Upper lobe of right lung (tissue), 1 donor: ENCODE data around the gene FOXP1. TPM values are rescaled to one million over a fixed set of nuclear protein-coding genes. Genes with fewer than 3 reads are reported as not detected.

Source experiments
- ATAC-seq: fragments of 200-7000 bp; cut with Tn5 transposase; one replicate; pipeline ENCODE4 v1.9.1; 2020; ENCODE audit warnings: mild to moderate bottlenecking, moderate library complexity
- DNase-seq: peaks from one replicate; pipeline ENCODE4 v3.0.0-alpha.2; 2020
- H3K27ac ChIP-seq: fragments of 200-600 bp; one replicate; pipeline ENCODE4 v1.8.0; 2022
- H3K27me3 ChIP-seq: fragments of 200-600 bp; one replicate; pipeline ENCODE4 v1.8.0; 2022; ENCODE audit warnings: mild to moderate bottlenecking
- H3K36me3 ChIP-seq: fragments of 200-600 bp; one replicate; pipeline ENCODE4 v1.8.0; 2022
- H3K4me1 ChIP-seq: fragments of 200-600 bp; one replicate; pipeline ENCODE4 v1.8.0; 2022
- H3K4me3 ChIP-seq: fragments of 200-600 bp; one replicate; pipeline ENCODE4 v1.8.0; 2022; ENCODE audit warnings: mild to moderate bottlenecking
- H3K9me3 ChIP-seq: fragments of 200-600 bp; one replicate; pipeline ENCODE4 v1.8.0; 2022
- CTCF ChIP-seq: fragments of 200-600 bp; IDR thresholded peaks from one replicate; pipeline ENCODE4 v1.8.0; 2022; ENCODE audit warnings: antibody characterized with exemption
- intact Hi-C: fragments of 100-400 bp; cut with DNase I; formaldehyde crosslinking; loops from one replicate; pipeline ENCODE4 v1.11.0; 2022
- long read RNA-seq: library from polyadenylated mRNA; unstranded; transcript quantifications from one replicate; pipeline ENCODE4 v2.0.0, GENCODE V29; 2021
- total RNA-seq: library from RNA; stranded (reverse); fragmentation: NEBNext Ultra II Directional; extraction: Animal tissue kit (Norgen Biotek cat#: 25700); gene quantifications from one replicate; pipeline ENCODE4 v1.2.1, GENCODE V29; 2021
- donor health status: DM: no; HTN: yes; CAD: no; lungs with severe emphysema.

Gene FOXP1
- 140 TPM for total RNA-seq
- long read RNA-seq, transcript FOXP1-259 (21 exons, 3,103 nt) = minor isoform, 5 of 61 reads
- long read RNA-seq, transcript FOXP1-273 (15 exons, 1,948 nt) = major isoform, 7 of 61 reads
- long read RNA-seq, partial matches to known transcripts = 7 of 61 reads
- long read RNA-seq, other reads (novel, unspliced or antisense) = 34 of 61 reads

DNA sequence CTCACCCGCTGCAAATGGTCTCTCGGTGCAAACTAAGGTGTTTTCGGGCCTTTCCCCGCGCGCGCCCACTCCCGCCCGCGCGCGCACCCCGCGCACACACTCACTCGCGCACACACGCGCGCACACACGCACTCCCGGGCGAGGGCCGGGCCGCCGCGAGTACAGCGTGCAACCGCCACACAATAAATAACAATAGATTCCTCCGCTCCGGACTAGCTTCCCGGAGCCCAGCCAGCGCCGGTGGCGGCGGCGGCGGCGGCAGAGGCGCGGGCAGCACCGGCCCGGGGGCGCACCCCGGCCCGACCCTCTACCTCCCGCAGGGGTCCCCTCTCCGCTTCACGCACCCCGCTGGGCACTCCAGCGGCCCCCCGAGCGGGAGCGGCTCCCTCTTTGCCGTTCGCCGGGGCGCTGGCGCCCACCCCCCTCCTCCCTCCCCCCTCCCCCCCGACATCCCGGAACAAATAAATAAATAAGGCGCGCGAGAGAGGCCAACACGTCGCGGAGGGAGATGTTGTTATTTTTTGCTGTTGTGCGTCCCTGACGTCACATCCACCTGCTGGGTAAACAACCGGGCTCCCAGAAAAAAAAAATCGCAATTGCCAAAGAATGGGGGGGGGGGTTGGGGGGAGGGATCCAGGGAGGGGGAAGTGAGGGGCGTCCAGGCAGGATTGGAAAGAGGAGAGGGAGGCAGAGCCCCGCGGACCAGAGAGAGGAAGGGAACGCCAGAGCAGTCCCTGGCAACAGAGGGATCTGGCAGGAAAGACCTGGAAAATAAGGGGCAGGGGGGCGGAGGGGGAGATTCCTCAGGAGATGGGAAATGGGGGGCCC, at the start of gene FOXP1:
Gene FOXP1 (minus strand): TSS at position 163 of the 828 bp plus-strand sequence. CDS start 385,347 bp downstream, outside the sequence.
- peaks cover 31% of the 10 kb centered on the region for H3K4me1 ChIP-seq
- peak within 1 kb of the TSS; percentile 88 for H3K4me3 ChIP-seq
- H3K36me3 ChIP-seq = no peaks in the 10 kb centered on the region
- DNase-seq (peak; percentile 90), ATAC-seq (peak; percentile 87)
- no peaks in the 10 kb centered on the region for H3K9me3 ChIP-seq
- intact Hi-C loops = loop anchor here (10.0 kb wide), 1 partner anchor 529 kb away; no protein-coding TSS in a partner anchor
- H3K27me3 ChIP-seq = no peaks in the 10 kb centered on the region
- H3K27ac ChIP-seq = peak within 1 kb of the TSS; percentile 96
- no peak for TF ChIP-seq CTCF

DNA sequence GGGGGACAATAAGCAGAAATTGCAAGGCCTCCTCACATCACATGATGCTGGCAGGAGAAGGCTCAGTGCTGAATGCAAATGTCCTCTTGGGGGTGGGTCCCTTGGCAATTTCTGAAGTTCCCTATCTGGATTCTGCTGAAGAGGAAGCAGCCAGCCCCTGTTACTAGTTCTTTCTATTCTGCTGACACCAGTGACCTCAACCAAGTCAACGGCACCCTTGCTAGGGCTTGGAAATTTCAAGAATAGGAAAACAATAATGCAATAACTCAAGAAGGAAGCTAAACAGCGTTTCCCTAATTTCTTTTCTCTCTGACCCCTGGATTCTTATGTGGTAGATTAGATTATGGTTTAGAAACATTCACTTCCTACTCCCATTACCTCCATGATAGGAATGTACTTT, 46.2 kb upstream of the FOXP1 start:
- no peaks in the 10 kb centered on the region for H3K27me3 ChIP-seq
- no peaks in the 10 kb centered on the region for H3K4me1 ChIP-seq
- no peaks in the 10 kb centered on the region for H3K36me3 ChIP-seq
- no peak overlapping the region for H3K27ac ChIP-seq
- no peaks in the 10 kb centered on the region for H3K9me3 ChIP-seq
- DNase-seq (no peak), ATAC-seq (peak; percentile 89)
- TF ChIP-seq CTCF = no peak
- no peak overlapping the region for H3K4me3 ChIP-seq
- intact Hi-C loops = no loop called here

DNA sequence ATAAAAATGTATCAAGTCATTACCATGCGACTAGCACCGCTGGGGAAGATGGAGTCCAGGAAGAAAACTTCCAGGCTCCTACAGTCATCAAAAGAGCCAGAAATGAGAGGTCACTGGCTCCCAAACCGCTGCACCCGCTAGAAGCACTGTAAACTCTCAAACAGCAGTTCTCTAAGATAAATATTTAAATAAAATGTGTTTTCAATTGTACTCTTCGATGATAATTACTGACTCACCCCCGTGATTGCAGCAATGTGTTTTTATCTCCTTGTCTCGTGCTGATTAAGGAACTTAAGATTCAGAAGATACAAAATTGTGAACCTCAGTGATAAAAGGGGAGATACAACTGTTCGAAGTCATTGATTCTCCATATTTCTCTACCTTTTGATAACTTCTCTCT, 45.8 kb upstream of the FOXP1 start:
- Histone ChIP-seq H3K36me3 (no peaks in the 10 kb centered on the region), H3K4me1 (no peaks in the 10 kb centered on the region), H3K9me3 (no peaks in the 10 kb centered on the region), H3K4me3 (no peak overlapping the region), H3K27ac (no peak overlapping the region), H3K27me3 (no peaks in the 10 kb centered on the region)
- no peak for DNase-seq
- no peak for TF ChIP-seq CTCF
- ATAC-seq = no peak
- intact Hi-C loops = no loop called here

DNA sequence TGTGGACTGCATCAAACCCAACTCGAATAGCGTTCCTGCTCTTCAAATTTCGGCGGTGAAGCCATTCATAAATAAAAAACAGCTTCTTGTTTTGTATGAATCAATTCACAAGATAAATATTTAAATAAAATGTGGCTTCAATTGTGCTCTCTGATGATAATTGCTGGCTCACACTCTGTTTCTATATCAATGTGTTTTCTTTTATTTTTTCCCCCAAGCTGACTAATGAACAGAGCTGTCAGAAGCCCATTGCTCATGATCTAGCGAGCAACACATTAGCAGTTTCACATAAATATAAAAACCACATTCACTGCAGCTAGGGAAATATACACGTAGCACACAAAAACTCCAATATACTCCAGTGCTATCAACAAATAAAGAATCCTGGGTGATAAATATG, 45.0 kb upstream of the FOXP1 start:
- no peaks in the 10 kb centered on the region for H3K27me3 ChIP-seq
- intact Hi-C loops = no loop called here
- no peaks in the 10 kb centered on the region for H3K36me3 ChIP-seq
- no peak overlapping the region for H3K27ac ChIP-seq
- no peak for TF ChIP-seq CTCF
- no peak for DNase-seq
- no peaks in the 10 kb centered on the region for H3K9me3 ChIP-seq
- no peak overlapping the region for H3K4me3 ChIP-seq
- no peak for ATAC-seq
- H3K4me1 ChIP-seq = no peaks in the 10 kb centered on the region

DNA sequence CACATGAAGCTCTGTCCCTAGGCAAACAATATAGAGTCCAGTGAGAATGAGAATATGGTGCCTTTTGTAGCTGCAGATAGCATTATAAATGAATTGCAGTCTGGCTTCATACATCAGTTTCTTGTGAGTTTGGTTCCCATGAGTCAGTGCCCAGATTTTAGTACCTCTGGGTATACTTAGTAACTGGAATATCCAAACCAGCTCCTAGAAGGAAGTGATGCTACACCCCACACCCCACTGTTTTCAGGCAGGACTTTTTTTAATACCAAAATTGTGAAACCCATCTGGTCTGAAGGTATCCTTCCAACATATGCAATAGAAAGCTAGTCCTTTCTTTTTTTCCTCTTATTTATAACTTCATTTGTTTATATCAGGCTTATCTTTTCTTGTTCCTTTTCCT, 42.1 kb upstream of the FOXP1 start:
- intact Hi-C loops = no loop called here
- DNase-seq (no peak), ATAC-seq (no peak)
- Histone ChIP-seq H3K27me3 (no peaks in the 10 kb centered on the region), H3K4me1 (no peaks in the 10 kb centered on the region), H3K9me3 (no peaks in the 10 kb centered on the region), H3K27ac (no peak overlapping the region), H3K4me3 (no peak overlapping the region), H3K36me3 (no peaks in the 10 kb centered on the region)
- no peak for TF ChIP-seq CTCF
